ENCODE data around the gene SAMMSON. TPM values are rescaled to one million over a fixed set of nuclear protein-coding genes. Genes with fewer than 3 reads are reported as not detected.

SAMMSON gene
- total RNA-seq, 2 experiments from 2014 or later = not detected

GRCh38 chr3:70067860-70068521, 68.5 kb downstream of the SAMMSON start:
- intact Hi-C loops (cut with micrococcal nuclease) = no loop called here
- DNase-seq = no peak
- POLR2A ChIA-PET = no interaction called here
- CTCF ChIA-PET = no interaction called here
- Mint-ChIP-seq H3K4me1 (ENCODE audit: low read depth) (no peaks in the 10 kb centered on the region), H3K27ac (no peak overlapping the region), H3K27me3 (peaks cover 19% of the 10 kb centered on the region), H3K36me3 (ENCODE audit: low read depth) (no peaks in the 10 kb centered on the region), H3K9me3 (no peaks in the 10 kb centered on the region), H3K4me3 (no peak overlapping the region)
- TF ChIP-seq CTCF (IDR thresholded peaks at IDR 0.05) = no peak
- ATAC-seq = no peak

- intact Hi-C loops (cut with micrococcal nuclease) = no loop called here
- DNase-seq (no peak), ATAC-seq (no peak)
- ChIA-PET CTCF (interaction anchor here (1.4 to 2.4 kb wide), 2 partner anchors 38 to 51 kb away, joined by 4 to 5 read pairs; no protein-coding TSS in a partner anchor), POLR2A (no interaction called here)
- Mint-ChIP-seq H3K4me1 (ENCODE audit: low read depth) (no peaks in the 10 kb centered on the region), H3K36me3 (ENCODE audit: low read depth) (no peaks in the 10 kb centered on the region), H3K4me3 (no peak overlapping the region), H3K27ac (no peak overlapping the region), H3K27me3 (peaks cover 16% of the 10 kb centered on the region), H3K9me3 (no peaks in the 10 kb centered on the region)
- no peak for TF ChIP-seq CTCF (IDR thresholded peaks at IDR 0.05)
These were observed 70.0 kb downstream of the SAMMSON start for GRCh38 chr3:70069557-70069956.

GRCh38 chr3:70071138-70071537, 71.6 kb downstream of the SAMMSON start:
- H3K9me3 Mint-ChIP-seq = no peaks in the 10 kb centered on the region
- ChIA-PET CTCF (interaction anchor here (0.6 to 2.4 kb wide), 5 partner anchors 9 to 646 kb away, joined by 3 to 5 read pairs (median 3); no protein-coding TSS in a partner anchor), POLR2A (no interaction called here)
- no peak overlapping the region for H3K27ac Mint-ChIP-seq
- intact Hi-C loops (cut with micrococcal nuclease) = no loop called here
- ATAC-seq = no peak
- H3K4me1 Mint-ChIP-seq (ENCODE audit: low read depth) = no peaks in the 10 kb centered on the region
- no peaks in the 10 kb centered on the region for H3K36me3 Mint-ChIP-seq (ENCODE audit: low read depth)
- TF ChIP-seq CTCF (IDR thresholded peaks at IDR 0.05) = no peak
- H3K4me3 Mint-ChIP-seq = no peak overlapping the region
- DNase-seq = no peak
- peaks cover 20% of the 10 kb centered on the region for H3K27me3 Mint-ChIP-seq

GRCh38 chr3:70072180-70072579, 72.6 kb downstream of the SAMMSON start:
- peaks cover 20% of the 10 kb centered on the region for H3K27me3 Mint-ChIP-seq
- no peak overlapping the region for H3K27ac Mint-ChIP-seq
- intact Hi-C loops (cut with micrococcal nuclease) = no loop called here
- H3K4me1 Mint-ChIP-seq (ENCODE audit: low read depth) = no peaks in the 10 kb centered on the region
- no peak for TF ChIP-seq CTCF (IDR thresholded peaks at IDR 0.05)
- POLR2A ChIA-PET = interaction anchor here (1.1 kb wide), 1 partner anchor 11 kb away, joined by 3 read pairs; no protein-coding TSS in a partner anchor
- CTCF ChIA-PET = interaction anchor here (0.9 kb wide), 1 partner anchor 8 kb away, joined by 3 read pairs; no protein-coding TSS in a partner anchor
- no peak for DNase-seq
- H3K9me3 Mint-ChIP-seq = no peaks in the 10 kb centered on the region
- H3K4me3 Mint-ChIP-seq = no peak overlapping the region
- H3K36me3 Mint-ChIP-seq (ENCODE audit: low read depth) = no peaks in the 10 kb centered on the region
- ATAC-seq = no peak

GRCh38 chr3:70072754-70073153, 73.2 kb downstream of the SAMMSON start:
- H3K9me3 Mint-ChIP-seq = no peaks in the 10 kb centered on the region
- POLR2A ChIA-PET = interaction anchor here (1.1 kb wide), 1 partner anchor 10 kb away, joined by 3 read pairs; no protein-coding TSS in a partner anchor
- DNase-seq (no peak), ATAC-seq (no peak)
- H3K4me3 Mint-ChIP-seq = no peak overlapping the region
- no peaks in the 10 kb centered on the region for H3K4me1 Mint-ChIP-seq (ENCODE audit: low read depth)
- CTCF ChIA-PET = no interaction called here
- H3K27ac Mint-ChIP-seq = no peak overlapping the region
- peaks cover 23% of the 10 kb centered on the region for H3K27me3 Mint-ChIP-seq
- TF ChIP-seq CTCF (IDR thresholded peaks at IDR 0.05) = no peak
- intact Hi-C loops (cut with micrococcal nuclease) = no loop called here
- H3K36me3 Mint-ChIP-seq (ENCODE audit: low read depth) = no peaks in the 10 kb centered on the region

All from activated CD8-positive, alpha-beta T cell treated with anti-CD3 and anti-CD28 coated beads for 36 hours (primary cell).